ENCODE measurements around the gene RANGRF.
A peak's percentile ranks its signal among the peaks of the same experiment; 100 is the strongest.

DNA sequence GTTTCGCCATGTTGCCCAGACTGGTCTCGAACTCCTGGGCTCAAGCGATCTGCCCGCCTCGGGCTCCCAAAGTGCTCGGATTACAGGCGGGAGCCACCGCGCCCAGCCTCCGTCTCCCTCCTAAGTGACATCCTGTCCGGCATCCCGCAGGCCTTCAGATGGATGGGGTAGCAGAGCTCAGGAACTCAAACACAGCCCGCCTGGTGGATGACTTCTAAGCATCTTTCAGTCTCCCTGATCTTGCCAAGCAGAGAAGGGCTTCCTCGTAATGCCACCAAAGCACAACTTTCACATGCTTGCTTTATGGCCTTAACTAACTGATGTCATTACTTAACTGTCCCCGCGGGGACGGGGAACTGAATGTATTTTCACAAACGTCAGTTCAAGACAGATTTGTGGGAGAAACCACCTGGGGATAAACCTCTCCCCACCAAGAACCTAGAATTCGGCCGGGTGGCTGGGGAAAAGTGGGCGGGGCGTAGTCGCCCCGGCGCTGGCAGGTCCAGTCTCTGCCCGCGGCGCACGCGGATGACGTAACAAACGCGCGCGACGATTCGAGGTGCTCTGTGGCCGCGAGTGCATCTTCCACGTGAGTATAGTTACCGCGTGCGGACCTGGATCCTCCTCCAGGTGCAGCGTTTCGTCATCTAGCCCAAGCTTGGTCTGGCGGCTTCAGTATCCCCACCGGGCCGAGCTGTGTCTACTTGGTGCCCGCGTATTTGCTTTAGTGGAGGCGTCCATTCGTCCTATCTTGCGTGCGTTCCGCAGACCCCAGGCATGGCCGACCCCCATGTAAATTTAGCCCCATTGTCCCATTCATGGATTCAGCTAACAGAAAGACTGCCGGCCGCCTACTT, 39.5 kb upstream of the RANGRF start, which contains the start of gene PFAS:
- TF ChIP-seq REST (IDR thresholded peaks at IDR 0.05; ENCODE audit: insufficient read depth in 1 of 2, low read depth in 2 of 2, low read length in 2 of 2), result peak in 1 of 2 experiments; percentile 6; a peak in 1 of 4 replicates
- TF ChIP-seq POLR2AphosphoS5 (IDR thresholded peaks at IDR 0.05; ENCODE audit: low read depth, low read length), result peak; percentile 92
- peak; percentile 65; the same call in 1 of the 2 replicates for TF ChIP-seq TAF1 (IDR thresholded peaks at IDR 0.05; ENCODE audit: borderline replicate concordance, insufficient read depth, low read length)
- TF ChIP-seq SIN3A (IDR thresholded peaks at IDR 0.05; ENCODE audit: borderline replicate concordance, insufficient read depth, low read length), result peak; percentile 95
